ENCODE data around the gene THAP3.

DNA sequence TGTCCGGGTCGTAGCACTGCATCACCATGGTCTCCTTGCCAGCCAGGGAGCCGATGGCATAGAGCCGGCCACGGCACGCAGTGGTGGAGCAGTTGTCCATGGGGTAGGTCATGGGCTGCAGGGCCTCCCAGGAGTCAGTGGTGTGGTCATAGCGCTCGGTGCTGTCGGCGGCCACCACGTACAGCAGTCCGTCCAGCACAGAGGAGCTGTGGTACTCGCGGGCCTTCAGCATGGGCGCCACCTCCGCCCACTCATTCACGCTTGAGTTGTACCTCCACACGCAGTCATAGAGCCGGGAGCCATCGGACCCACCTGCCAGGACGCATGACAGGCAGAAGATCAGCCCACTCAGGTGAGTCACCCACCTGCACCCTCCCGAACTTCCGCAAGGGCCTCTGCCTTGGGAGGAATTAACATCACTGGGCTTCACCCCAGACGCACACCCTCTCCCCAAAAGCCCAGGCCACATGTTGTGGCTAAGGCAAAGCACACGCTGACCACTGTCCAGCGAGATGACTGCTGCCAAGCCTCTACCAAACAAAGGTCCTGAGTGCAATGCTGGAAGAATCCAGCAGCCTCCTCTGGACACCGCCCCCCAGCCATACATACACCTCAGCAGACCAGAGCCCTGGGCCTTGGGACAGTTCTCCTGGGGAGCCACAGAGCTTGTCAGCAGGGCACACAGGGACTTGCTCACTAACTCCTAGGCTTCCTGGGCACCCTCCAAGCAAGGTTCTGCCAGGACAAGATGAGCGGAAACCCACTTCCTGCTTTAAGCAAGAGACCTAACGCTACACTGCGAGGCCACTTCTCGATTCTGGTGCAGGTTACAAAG lies 25.3 kb upstream of the THAP3 start:
- TF ChIP-seq POLR2A (IDR thresholded peaks at IDR 0.05), result peak; percentile 52 to 57
- TF ChIP-seq CTCF (IDR thresholded peaks at IDR 0.05 in 4 of 5, conservative IDR thresholded peaks at IDR 0.05 in 1 of 5), result peak in 3 of 5 experiments; percentile 23 to 36 (median 26)

Measured in gastrocnemius medialis (tissue), 4 donors.